Mesenchymal stem cell (in vitro differentiated cells and primary cell): ENCODE measurements around the gene TCF12. TPM values are rescaled to one million over a fixed set of nuclear protein-coding genes. Genes with fewer than 3 reads are reported as not detected.

Experiments used
- DNase-seq: peaks from one replicate; pipeline ENCODE4 v3.0.0-alpha.2; 2013
- H2AFZ ChIP-seq: one replicate; pipeline ENCODE4 v1.6.1; 2013; ENCODE audit warnings: low read depth, mild to moderate bottlenecking, control low read depth, inconsistent platforms, low read length, moderate library complexity
- H2AK5ac ChIP-seq: 2 replicates; pipeline ENCODE4 v1.6.1; 2013; ENCODE audit warnings: low read length, moderate library complexity, mild to moderate bottlenecking, inconsistent platforms; ENCODE audit not compliant: severe bottlenecking
- H2BK120ac ChIP-seq: one replicate; pipeline ENCODE4 v1.6.1; 2013; ENCODE audit warnings: low read depth, mild to moderate bottlenecking, inconsistent platforms, low read length, moderate library complexity
- H2BK12ac ChIP-seq, 2 experiments: one replicate each; pipeline ENCODE4 v1.6.1; 2013; ENCODE audit warnings: inconsistent platforms in 2 of 2, low read length in 2 of 2, mild to moderate bottlenecking in 2 of 2, moderate library complexity in 2 of 2, control low read depth in 1 of 2
- H2BK15ac ChIP-seq: one replicate; pipeline ENCODE4 v1.6.1; 2013; ENCODE audit warnings: mild to moderate bottlenecking, low read depth, inconsistent platforms; ENCODE audit not compliant: poor library complexity, severe bottlenecking
- H2BK5ac ChIP-seq: 2 replicates; pipeline ENCODE4 v1.6.1; 2013; ENCODE audit warnings: low read depth, mild to moderate bottlenecking, low read length, control low read depth, inconsistent platforms; ENCODE audit not compliant: poor library complexity, severe bottlenecking
- H3K14ac ChIP-seq, 2 experiments: one replicate each; pipeline ENCODE4 v1.6.1; 2013; ENCODE audit warnings: inconsistent platforms in 2 of 2, low read length in 2 of 2, control low read depth in 1 of 2, mild to moderate bottlenecking in 1 of 2, moderate library complexity in 1 of 2
- H3K18ac ChIP-seq, 2 experiments: one replicate each; pipeline ENCODE4 v1.6.1; 2013; ENCODE audit warnings: inconsistent platforms in 2 of 2, low read length in 2 of 2, control low read depth in 1 of 2, low read depth in 1 of 2, mild to moderate bottlenecking in 1 of 2
- H3K23ac ChIP-seq, 2 experiments: one replicate each; pipeline ENCODE4 v1.6.1; 2013; ENCODE audit warnings: inconsistent platforms in 2 of 2, low read length in 2 of 2, mild to moderate bottlenecking in 2 of 2, moderate library complexity in 2 of 2, control low read depth in 1 of 2
- H3K27ac ChIP-seq: 2 replicates; pipeline ENCODE4 v1.5.1; 2013; ENCODE audit warnings: mild to moderate bottlenecking, moderate library complexity, low read length, control low read depth, inconsistent platforms; ENCODE audit not compliant: poor library complexity, severe bottlenecking
- H3K27me3 ChIP-seq, 2 experiments: 2 replicates each; pipeline versions ENCODE4 v1.6.1 to v1.7.0; 2013; ENCODE audit warnings: low read length in 2 of 2, mild to moderate bottlenecking in 2 of 2, moderate library complexity in 2 of 2, control low read depth in 1 of 2, inconsistent platforms in 1 of 2; ENCODE audit not compliant: control insufficient read depth in 1 of 2, insufficient read depth in 1 of 2
- H3K36me3 ChIP-seq, 2 experiments: 2 replicates each; pipeline versions ENCODE4 v1.6.1 to v1.7.0; 2013; ENCODE audit warnings: low read length in 2 of 2, control low read depth in 1 of 2, inconsistent platforms in 1 of 2, low read depth in 1 of 2, mild to moderate bottlenecking in 1 of 2; ENCODE audit not compliant: insufficient read depth in 2 of 2, control insufficient read depth in 1 of 2
- H3K4ac ChIP-seq, 2 experiments: one replicate each; pipeline ENCODE4 v1.6.1; 2013; ENCODE audit warnings: inconsistent platforms in 2 of 2, low read length in 2 of 2, mild to moderate bottlenecking in 2 of 2, moderate library complexity in 2 of 2, control low read depth in 1 of 2, low read depth in 1 of 2
- H3K4me1 ChIP-seq: 2 replicates; pipeline ENCODE4 v1.6.1; 2013; ENCODE audit warnings: low read depth, low read length, control low read depth; ENCODE audit not compliant: control insufficient read depth, insufficient read depth
- H3K4me2 ChIP-seq: 2 replicates; pipeline ENCODE4 v1.6.1; 2013; ENCODE audit warnings: low read length, mild to moderate bottlenecking, inconsistent platforms; ENCODE audit not compliant: poor library complexity, severe bottlenecking
- H3K4me3 ChIP-seq, 2 experiments: 2 replicates each; pipeline versions ENCODE4 v1.5.1 to v1.7.0; 2013; ENCODE audit warnings: low read length in 2 of 2, mild to moderate bottlenecking in 2 of 2, control low read depth in 1 of 2, low read depth in 1 of 2; ENCODE audit not compliant: insufficient read depth in 1 of 2
- H3K79me1 ChIP-seq: replicated peaks from 2 replicates; pipeline ENCODE4 v1.6.1; 2013; ENCODE audit warnings: mild to moderate bottlenecking, control low read depth, low read length, inconsistent platforms; ENCODE audit not compliant: poor library complexity, severe bottlenecking
- H3K9ac ChIP-seq: 2 replicates; pipeline ENCODE4 v1.7.0; 2013; ENCODE audit warnings: mild to moderate bottlenecking, low read length, moderate library complexity
- H3K9me3 ChIP-seq: 2 replicates; pipeline ENCODE4 v1.7.0; 2013; ENCODE audit warnings: mild to moderate bottlenecking, low read length; ENCODE audit not compliant: control insufficient read depth
- H4K8ac ChIP-seq: one replicate; pipeline ENCODE4 v1.6.1; 2013; ENCODE audit warnings: inconsistent platforms, mild to moderate bottlenecking, low read length, moderate library complexity
- H4K91ac ChIP-seq: one replicate; pipeline ENCODE4 v1.6.1; 2013; ENCODE audit warnings: mild to moderate bottlenecking, low read length, inconsistent platforms
- WGBS: methylation state at CpG from one replicate; pipeline ENCODE4 v1.1.7; 2013; ENCODE audit warnings: mixed read lengths; 5-methylcytosine and 5-hydroxymethylcytosine counted together
- polyA plus RNA-seq, 2 experiments: library from polyadenylated mRNA; stranded (reverse); fragments of 200-250 nt; gene quantifications; one replicate each; pipeline ENCODE4 v1.2.3, GENCODE V29; 2013

Gene TCF12
- 43.3 TPM for polyA plus RNA-seq (2013, experiment 1 of 2)
- polyA plus RNA-seq (2013, experiment 2 of 2) = 41.8 TPM

DNA sequence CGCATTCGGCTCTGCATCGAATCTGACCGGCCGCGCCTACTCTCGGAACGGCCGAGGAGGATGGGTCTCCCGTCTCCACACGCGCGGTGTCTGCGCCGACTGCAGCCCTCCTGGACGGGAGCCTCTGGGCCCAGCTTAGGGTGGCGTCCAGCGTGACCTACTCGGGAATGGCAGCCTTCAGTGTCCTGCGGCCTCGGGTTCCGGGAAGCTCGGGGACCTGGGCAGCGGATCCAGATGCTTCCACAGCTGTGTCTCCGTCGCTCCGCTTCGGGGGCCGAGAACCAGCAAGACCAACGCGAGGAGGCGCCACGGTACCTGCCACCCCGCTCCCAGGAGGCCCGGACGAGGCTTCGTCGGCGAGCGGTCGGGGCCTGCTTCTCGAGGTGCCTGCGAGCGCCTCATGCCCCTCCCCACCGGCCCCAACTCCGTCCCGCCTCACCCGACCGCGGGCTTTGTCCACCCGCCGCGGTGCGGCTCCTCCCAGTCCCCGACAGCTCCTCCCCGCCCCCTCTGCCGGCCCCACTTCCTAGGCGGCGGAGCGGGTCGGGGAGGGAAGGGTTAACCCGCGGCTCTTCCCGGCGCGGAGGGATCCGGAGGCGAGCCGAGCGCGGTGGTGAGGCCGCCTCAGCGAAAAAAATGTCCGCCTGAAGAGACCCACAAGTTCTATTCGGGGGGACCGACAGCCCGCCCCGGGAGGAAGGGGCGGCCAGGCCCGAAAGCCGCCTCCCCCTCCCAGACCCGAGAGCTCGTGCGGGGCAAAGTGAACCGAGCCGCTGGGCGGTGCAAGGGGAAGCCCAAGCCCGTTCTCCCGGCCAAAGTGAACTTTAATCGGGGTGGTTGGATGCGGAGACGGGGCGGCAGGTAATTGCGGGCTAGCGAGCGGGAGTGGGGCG lies at the start of gene TCF12:
Gene TCF12 (plus strand): TSS at position 599 of the 893 bp plus-strand sequence. CDS start 1,270 bp downstream, outside the sequence.
- Histone ChIP-seq H3K36me3 (peaks cover 0 to 30% of the 10 kb centered on the region in 2 experiments), H3K4me3 (peak within 1 kb of the TSS; percentile 89 to 92), H3K27ac (peak within 1 kb of the TSS; percentile 90), H3K9ac (peak within 1 kb of the TSS; percentile 94), H2BK12ac (peak within 1 kb of the TSS in 1 of 2 experiments; percentile 77), H3K4me2 (peak within 1 kb of the TSS; percentile 74), H2BK15ac (peak within 1 kb of the TSS; percentile 94), H3K18ac (peak within 1 kb of the TSS; percentile 97 to 99), H2BK120ac (peak within 1 kb of the TSS; percentile 98), H3K14ac (peak within 1 kb of the TSS; percentile 92 to 98), H4K91ac (peak within 1 kb of the TSS; percentile 97), H3K23ac (peak within 1 kb of the TSS; percentile 89 to 99), H3K4ac (peak within 1 kb of the TSS; percentile 92 to 99), H3K4me1 (peaks cover 5% of the 10 kb centered on the region), H3K27me3 (no peaks in the 10 kb centered on the region), H3K9me3 (no peaks in the 10 kb centered on the region), H4K8ac (peak within 1 kb of the TSS; percentile 96), H2BK5ac (peak within 1 kb of the TSS; percentile 86), H3K79me1 (peaks cover 10% of the 10 kb centered on the region), H2AK5ac (peak within 1 kb of the TSS; percentile 84), H2AFZ (peak within 1 kb of the TSS; percentile 85)
- WGBS = 3% methylated on average over 78 of the region's 97 CpGs
- peak; percentile 97 for DNase-seq

DNA sequence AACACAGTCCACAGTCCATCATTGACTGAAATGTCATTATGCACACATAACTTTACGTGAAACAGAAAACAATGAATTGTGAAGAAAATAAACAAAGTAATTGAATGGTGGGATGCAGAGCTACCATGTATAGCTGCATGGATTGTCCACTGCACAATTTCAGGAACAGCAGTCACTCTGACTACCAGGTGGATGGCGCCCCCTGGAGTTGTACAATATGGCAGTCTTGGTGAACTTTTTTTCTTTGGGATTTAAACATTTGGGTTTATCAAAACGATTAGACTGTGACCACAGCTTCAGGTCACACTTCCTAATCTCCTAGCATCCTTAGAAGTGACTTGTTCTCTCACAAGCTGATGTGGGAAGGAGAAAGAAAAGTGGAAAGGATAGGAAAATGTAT lies 48.9 kb upstream of the TCF12 start:
- Histone ChIP-seq H3K4me2 (no peak overlapping the region), H3K36me3 (no peaks in the 10 kb centered on the region)
- WGBS = 95% methylated on average over 1 of the region's 3 CpGs

DNA sequence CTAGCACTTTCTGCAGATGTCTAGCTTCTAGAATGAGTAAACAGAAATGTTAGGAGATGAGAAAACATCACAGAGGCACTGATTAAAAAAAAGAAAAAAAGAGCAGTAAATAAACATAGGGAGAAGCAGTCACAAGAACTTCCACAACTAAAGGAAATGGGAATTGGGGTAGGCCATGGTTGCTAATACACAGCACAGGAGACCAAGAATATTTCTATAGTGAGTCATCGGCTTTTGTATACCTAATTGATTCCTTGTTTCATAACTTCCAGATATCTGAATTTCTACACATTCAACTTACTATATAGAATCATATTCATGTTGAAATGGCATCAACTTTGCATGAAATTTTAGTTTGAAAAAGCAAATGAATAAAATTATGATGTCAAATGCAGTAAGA lies 47.3 kb upstream of the TCF12 start:
- Histone ChIP-seq H3K27me3 (no peaks in the 10 kb centered on the region), H3K4me2 (no peak overlapping the region), H3K4me3 (no peak overlapping the region), H4K91ac (no peak overlapping the region), H3K9me3 (no peaks in the 10 kb centered on the region), H3K36me3 (no peaks in the 10 kb centered on the region), H2AK5ac (no peak overlapping the region), H3K18ac (no peak overlapping the region), H3K4ac (no peak overlapping the region), H2BK12ac (no peak overlapping the region), H3K14ac (no peak overlapping the region), H2BK120ac (no peak overlapping the region), H3K4me1 (no peaks in the 10 kb centered on the region), H3K27ac (no peak overlapping the region), H2AFZ (no peak overlapping the region), H3K9ac (peak overlapping the region; percentile 63), H4K8ac (no peak overlapping the region), H2BK5ac (no peak overlapping the region), H3K23ac (no peak overlapping the region), H2BK15ac (no peak overlapping the region), H3K79me1 (no peaks in the 10 kb centered on the region)
- peak; percentile 78 for DNase-seq
- no CpG with 5 or more reads among the region's 1 CpG for WGBS

More for the DNA sequence above, 48.9 kb upstream of the TCF12 start:
- no peaks in the 10 kb centered on the region for H3K4me1 ChIP-seq
- H3K79me1 ChIP-seq = no peaks in the 10 kb centered on the region
- no peaks in the 10 kb centered on the region for H3K27me3 ChIP-seq
- no peak overlapping the region for H3K18ac ChIP-seq
- no peaks in the 10 kb centered on the region for H3K9me3 ChIP-seq
- H3K27ac ChIP-seq = no peak overlapping the region
- H4K91ac ChIP-seq = no peak overlapping the region
- no peak overlapping the region for H2BK5ac ChIP-seq
- H3K23ac ChIP-seq = no peak overlapping the region
- H3K14ac ChIP-seq = no peak overlapping the region
- H2BK15ac ChIP-seq = no peak overlapping the region
- H2AFZ ChIP-seq = no peak overlapping the region
- no peak overlapping the region for H3K9ac ChIP-seq
- no peak overlapping the region for H3K4ac ChIP-seq
- no peak overlapping the region for H2BK12ac ChIP-seq
- DNase-seq = no peak
- H4K8ac ChIP-seq = no peak overlapping the region
- no peak overlapping the region for H2BK120ac ChIP-seq
- H2AK5ac ChIP-seq = no peak overlapping the region
- no peak overlapping the region for H3K4me3 ChIP-seq

DNA sequence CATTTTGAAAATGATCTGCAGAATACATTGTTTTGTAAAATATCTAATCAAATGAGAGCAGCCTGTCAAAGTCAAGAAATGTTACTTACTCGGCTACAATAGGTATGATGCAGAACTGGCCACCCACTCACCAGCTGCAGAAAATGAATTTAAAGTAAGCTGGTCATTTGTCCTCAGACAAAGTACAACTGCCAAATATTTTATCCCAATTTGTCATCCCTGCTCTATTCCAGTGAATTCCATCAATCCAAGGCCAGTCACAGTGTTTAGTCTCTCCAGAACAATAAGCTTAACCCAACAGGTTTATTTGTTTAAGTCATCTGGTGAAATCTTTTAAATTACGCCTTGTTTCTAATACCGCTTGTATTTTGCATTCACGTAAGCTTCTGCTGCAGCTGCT lies 46.6 kb upstream of the TCF12 start:
- Histone ChIP-seq H3K4me3 (no peak overlapping the region), H2AK5ac (no peak overlapping the region), H3K9ac (no peak overlapping the region), H3K27me3 (no peaks in the 10 kb centered on the region), H2BK5ac (no peak overlapping the region), H3K4me1 (no peaks in the 10 kb centered on the region), H3K27ac (no peak overlapping the region), H4K8ac (no peak overlapping the region), H3K23ac (no peak overlapping the region), H2BK12ac (no peak overlapping the region), H3K4ac (no peak overlapping the region), H3K14ac (no peak overlapping the region), H2BK120ac (no peak overlapping the region), H3K36me3 (no peaks in the 10 kb centered on the region), H3K79me1 (no peaks in the 10 kb centered on the region), H2AFZ (no peak overlapping the region), H3K9me3 (no peaks in the 10 kb centered on the region), H4K91ac (no peak overlapping the region), H3K4me2 (no peak overlapping the region), H3K18ac (no peak overlapping the region), H2BK15ac (no peak overlapping the region)
- WGBS = 74% methylated on average over 1 of the region's 4 CpGs
- DNase-seq = peak; percentile 7
